Esophagus muscularis mucosa (tissue), 4 donors: Measurements from ENCODE around the gene LHFPL2. TPM values are rescaled to one million over a fixed set of nuclear protein-coding genes. Genes with fewer than 3 reads are reported as not detected.
"Not testable (repeated sequence)": the region's sequence is repeated elsewhere in the genome, so short reads cannot be mapped to it uniquely, and the experiment has no call there.

ENCODE experiments used
- DNase-seq: peaks from one replicate; pipeline ENCODE4 v3.0.0-alpha.2; 2017; ENCODE audit errors: extremely low spot score
- H3K27ac ChIP-seq, 4 donors: fragments of 200-600 bp; sonication (generic); replicated peaks in 1 of 4; 1 replicate in 3 of 4; 2 replicates in 1 of 4; pipeline ENCODE4 v1.5.1; 2016 to 2019; ENCODE audit warnings: mild to moderate bottlenecking in 1 of 4
- H3K27me3 ChIP-seq, 4 donors: fragments of 200-600 bp; sonication (generic); one replicate each; pipeline versions ENCODE4 v1.5.1 to v1.6.0; 2016 to 2019
- H3K36me3 ChIP-seq, 4 donors: fragments of 200-600 bp; sonication (generic); one replicate each; pipeline ENCODE4 v1.5.1; 2016 to 2019
- H3K4me1 ChIP-seq, 4 donors: fragments of 200-600 bp; sonication (generic); one replicate each; pipeline ENCODE4 v1.5.1; 2016 to 2019
- H3K4me3 ChIP-seq, 4 donors: fragments of 200-600 bp; sonication (generic); 1 replicate in 2 of 4; 2 replicates in 2 of 4; pipeline ENCODE4 v1.5.1; 2016 to 2019; ENCODE audit warnings: mild to moderate bottlenecking in 4 of 4, moderate library complexity in 1 of 4
- H3K9me3 ChIP-seq, 4 donors: fragments of 200-600 bp; sonication (generic); 1 replicate in 3 of 4; 2 replicates in 1 of 4; pipeline ENCODE4 v1.5.1; 2016 to 2019
- CTCF ChIP-seq, 3 experiments: fragments of 200-600 bp in 2 of 3; fragments of 450-650 bp in 1 of 3; sonication (generic) in 2 of 3; IDR thresholded peaks; one replicate each; pipeline ENCODE4 v1.5.1; 2017 to 2019; ENCODE audit warnings: antibody characterized with exemption in 3 of 3, mild to moderate bottlenecking in 2 of 3, moderate library complexity in 1 of 3
- EP300 ChIP-seq: sonication (generic); formaldehyde crosslinking; IDR thresholded peaks from one replicate; pipeline ENCODE4 v1.6.1; 2017; ENCODE audit warnings: antibody characterized with exemption
- POLR2A ChIP-seq: fragments of 450-650 bp; IDR thresholded peaks from one replicate; pipeline ENCODE4 v1.6.1; 2017; ENCODE audit warnings: antibody characterized with exemption, moderate library complexity, mild to moderate bottlenecking, low read depth
- POLR2AphosphoS5 ChIP-seq, 2 donors: sonication (generic); formaldehyde crosslinking; IDR thresholded peaks; one replicate each; pipeline ENCODE4 v1.6.1; 2017; ENCODE audit warnings: antibody characterized with exemption in 2 of 2
- WGBS: methylation state at CpG from one replicate; pipeline ENCODE4 v1.1.5; 2018; 5-methylcytosine and 5-hydroxymethylcytosine counted together
- intact Hi-C: fragments of 100-400 bp; cut with DNase I; formaldehyde crosslinking; loops from one replicate; pipeline ENCODE4 v1.15.1; 2023
- total RNA-seq, 4 donors: library from RNA; depleted of rRNA; stranded (reverse); fragments of >200 nt; gene quantifications; one replicate each; pipeline versions ENCODE4 v1.1.0 to v1.2.1, GENCODE V29; 2016

LHFPL2 gene
- total RNA-seq, 4 donors from 2014 or later: 24.1 to 40.9 (median 28.1) TPM

DNA sequence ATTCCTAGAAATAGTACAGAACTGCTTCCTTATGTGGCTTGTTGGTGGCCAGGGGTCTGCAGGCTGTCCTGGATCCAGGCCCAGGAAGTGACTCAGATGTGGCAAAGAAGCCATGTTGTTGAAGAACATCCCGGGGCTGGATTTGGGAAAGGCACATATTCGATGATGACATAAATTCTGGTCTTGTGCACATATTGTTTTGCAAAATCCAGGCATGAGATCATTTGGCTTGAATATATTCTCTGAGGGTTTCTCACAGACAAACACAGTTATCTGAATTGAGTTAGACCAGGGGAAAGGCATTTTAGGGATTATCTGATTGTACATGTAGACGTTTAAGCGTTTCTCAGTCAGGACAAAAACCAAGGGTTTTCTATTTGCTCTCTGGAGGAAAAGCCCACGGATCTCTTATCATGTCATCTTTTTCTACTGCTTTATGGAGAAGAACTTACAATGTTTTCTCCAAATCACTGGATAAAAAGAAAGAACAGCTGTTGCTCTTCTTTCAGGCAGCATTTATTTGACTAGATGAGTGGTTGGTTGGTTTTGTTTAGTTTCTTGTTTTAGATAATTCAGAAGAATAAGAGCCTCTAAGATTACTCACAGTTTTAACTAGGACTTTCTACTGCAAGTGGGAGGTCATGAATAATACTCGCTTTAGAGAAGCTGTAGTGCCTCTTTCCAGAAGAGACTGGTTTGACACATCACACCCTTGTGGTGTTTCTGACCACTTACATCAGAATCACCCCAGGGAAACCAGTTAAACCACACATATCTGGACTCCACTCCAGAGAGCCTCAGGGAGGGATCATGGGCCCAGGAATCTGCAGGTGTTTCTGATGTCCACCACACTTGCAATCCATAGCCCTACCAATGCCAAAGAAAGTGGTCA lies 29.5 kb upstream of the LHFPL2 start:
- 47% methylated on average over 6 of the region's 6 CpGs for WGBS
- H3K27ac ChIP-seq: peak overlapping the region; percentile 29 to 60 (median 46)
- peaks cover 0 to 14% (median 3%) of the 10 kb centered on the region in 4 donors for H3K4me1 ChIP-seq
- no peak for TF ChIP-seq EP300
- TF ChIP-seq POLR2AphosphoS5 (IDR thresholded peaks at IDR 0.05): peak; percentile 25 to 36
- no peak for TF ChIP-seq POLR2A
- H3K4me3 ChIP-seq: no peak overlapping the region
- H3K9me3 ChIP-seq: no peaks in the 10 kb centered on the region
- H3K27me3 ChIP-seq: no peaks in the 10 kb centered on the region
- intact Hi-C loops: no loop called here
- DNase-seq: no peak
- no peaks in the 10 kb centered on the region for H3K36me3 ChIP-seq

GRCh38 chr5:78675956-78676730 lies 27.6 kb upstream of the LHFPL2 start:
- no peak overlapping the region for H3K27ac ChIP-seq
- 88% methylated on average over 6 of the region's 6 CpGs for WGBS
- H3K36me3 ChIP-seq: no peaks in the 10 kb centered on the region
- TF ChIP-seq EP300: no peak
- TF ChIP-seq CTCF (IDR thresholded peaks at IDR 0.05): no peak
- no peak for TF ChIP-seq POLR2A
- TF ChIP-seq POLR2AphosphoS5 (IDR thresholded peaks at IDR 0.05): no peak
- peaks cover 0 to 14% (median 3%) of the 10 kb centered on the region in 4 donors for H3K4me1 ChIP-seq
- DNase-seq: no peak
- H3K4me3 ChIP-seq: no peak overlapping the region
- intact Hi-C loops: no loop called here
- H3K9me3 ChIP-seq: no peaks in the 10 kb centered on the region
- H3K27me3 ChIP-seq: no peaks in the 10 kb centered on the region

DNA sequence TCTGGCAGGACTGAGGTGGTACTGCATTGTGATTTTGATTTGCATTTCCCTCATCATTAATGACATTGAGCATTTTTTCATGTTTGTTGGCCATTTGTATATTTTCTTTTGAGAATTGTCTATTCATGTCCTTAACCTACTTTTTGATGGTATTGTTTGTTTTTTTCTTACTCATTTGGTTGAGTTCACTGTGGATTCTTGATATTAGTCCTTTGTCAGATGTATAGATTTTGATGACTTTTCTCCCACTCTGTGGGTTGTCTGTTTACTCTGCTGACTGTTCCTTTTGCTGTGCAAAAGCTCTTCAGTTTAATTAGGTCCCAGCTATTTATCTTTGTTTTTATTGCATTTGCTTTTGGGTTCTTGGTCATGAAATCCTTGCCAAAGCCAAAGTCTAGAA lies 25.3 kb upstream of the LHFPL2 start:
- H3K36me3 ChIP-seq, DNase-seq, H3K9me3 ChIP-seq, H3K27me3 ChIP-seq, H3K27ac ChIP-seq, H3K4me3 ChIP-seq, intact Hi-C loops: not testable (repeated sequence)
- H3K4me1 ChIP-seq: peaks cover 0 to 11% (median 2%) of the 10 kb centered on the region in 4 donors

- H3K4me1 ChIP-seq: no peaks in the 10 kb centered on the region
- DNase-seq: no peak
- no peak overlapping the region for H3K27ac ChIP-seq
- WGBS: 94% methylated on average over 2 of the region's 2 CpGs
- H3K9me3 ChIP-seq: no peaks in the 10 kb centered on the region
- intact Hi-C loops: no loop called here
- H3K4me3 ChIP-seq: no peak overlapping the region
- H3K27me3 ChIP-seq: no peaks in the 10 kb centered on the region
- no peaks in the 10 kb centered on the region for H3K36me3 ChIP-seq
- TF ChIP-seq POLR2AphosphoS5 (IDR thresholded peaks at IDR 0.05): no peak
- no peak for TF ChIP-seq CTCF (IDR thresholded peaks at IDR 0.05)
- TF ChIP-seq POLR2A: no peak
- no peak for TF ChIP-seq EP300
These were observed 23.6 kb upstream of the LHFPL2 start for GRCh38 chr5:78672154-78672553.

DNA sequence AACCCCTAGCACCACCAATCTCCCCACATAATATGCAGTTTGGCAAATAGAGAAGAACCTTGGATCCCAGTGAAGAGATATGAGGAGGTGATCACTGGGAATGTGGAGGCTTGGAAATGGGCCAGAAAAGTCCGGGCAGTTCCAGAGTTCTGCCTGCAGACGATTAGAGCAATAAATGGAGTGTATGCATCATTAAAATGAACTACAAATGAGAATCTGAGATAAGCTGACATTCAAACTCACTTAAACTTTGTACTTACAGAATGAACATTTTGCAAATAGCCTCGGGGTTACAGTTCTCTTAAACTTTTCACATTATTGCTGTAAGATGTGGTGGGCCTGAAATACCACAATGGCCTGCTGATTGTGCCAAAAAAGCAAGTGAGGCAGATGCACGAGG lies 23.0 kb upstream of the LHFPL2 start:
- H3K4me1 ChIP-seq: no peaks in the 10 kb centered on the region
- no peaks in the 10 kb centered on the region for H3K27me3 ChIP-seq
- TF ChIP-seq POLR2A (no peak), EP300 (no peak), CTCF (IDR thresholded peaks at IDR 0.05) (no peak), POLR2AphosphoS5 (IDR thresholded peaks at IDR 0.05) (no peak)
- no peak for DNase-seq
- WGBS: 46% methylated on average over 4 of the region's 4 CpGs
- intact Hi-C loops: no loop called here
- H3K27ac ChIP-seq: no peak overlapping the region
- H3K4me3 ChIP-seq: no peak overlapping the region
- H3K36me3 ChIP-seq: no peaks in the 10 kb centered on the region
- no peaks in the 10 kb centered on the region for H3K9me3 ChIP-seq
